Left renal pelvis (tissue), 4 donors: ENCODE results near the gene ZC3H7A. TPM values are rescaled to one million over a fixed set of nuclear protein-coding genes. Genes with fewer than 3 reads are reported as not detected.

Experiments
- DNase-seq, 4 donors: peaks; one replicate each; pipeline ENCODE4 v3.0.0-alpha.2; 2013; ENCODE audit warnings: low read depth in 4 of 4, low spot score in 3 of 4
- polyA plus RNA-seq, 4 donors: library from polyadenylated mRNA; unstranded; fragments of 120-200 nt; gene quantifications; one replicate each; pipeline ENCODE4 v1.2.1, GENCODE V29; 2013; ENCODE audit not compliant: insufficient read length in 4 of 4

ZC3H7A gene
- polyA plus RNA-seq, 4 donors: 67.6 to 100 (median 83.4) TPM

DNA sequence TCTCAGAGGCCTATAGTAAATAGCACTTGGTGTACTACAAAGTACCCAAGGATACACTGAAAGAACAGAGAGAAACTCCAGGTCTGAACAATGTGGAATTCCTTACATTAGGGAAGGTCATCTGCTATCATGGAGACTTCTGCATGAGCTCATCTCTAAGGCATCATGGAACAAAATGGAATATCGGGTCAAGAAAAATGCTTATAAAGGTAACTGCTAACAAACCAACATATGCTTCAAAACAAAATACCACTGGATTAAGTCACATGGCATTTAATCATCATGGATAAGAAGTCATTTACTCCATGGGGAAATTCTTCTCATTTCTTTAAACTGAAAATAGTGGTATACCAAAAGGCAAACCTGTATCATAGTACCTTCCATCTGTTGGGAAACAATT lies 88.6 kb downstream of the ZC3H7A start:
- DNase-seq: no peak

DNA sequence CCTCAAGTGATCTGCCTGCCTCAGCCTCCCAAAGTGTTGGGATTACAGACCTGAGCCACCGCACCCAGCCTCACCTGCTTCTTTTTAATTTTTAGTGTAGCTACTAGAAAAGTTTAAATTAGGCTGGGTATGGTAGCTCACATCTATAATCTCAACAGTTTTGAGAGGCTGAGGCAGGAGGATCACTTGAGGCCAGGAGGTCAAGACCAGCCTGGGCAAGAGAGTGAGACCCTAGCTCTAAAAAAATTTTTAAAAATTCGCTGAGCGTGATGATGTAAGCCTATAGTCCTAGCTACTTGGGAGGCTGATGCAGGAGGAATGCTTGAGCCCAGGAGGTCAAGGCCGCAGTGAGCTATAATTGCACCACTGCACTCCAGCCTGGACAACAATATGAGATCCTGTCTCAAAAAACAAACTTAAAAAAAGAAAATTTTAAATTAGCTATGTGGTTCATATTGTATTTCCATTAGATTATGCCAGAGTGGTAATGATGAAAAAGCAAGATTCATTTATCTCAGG lies 89.3 kb downstream of the ZC3H7A start:
- no peak for DNase-seq

DNA sequence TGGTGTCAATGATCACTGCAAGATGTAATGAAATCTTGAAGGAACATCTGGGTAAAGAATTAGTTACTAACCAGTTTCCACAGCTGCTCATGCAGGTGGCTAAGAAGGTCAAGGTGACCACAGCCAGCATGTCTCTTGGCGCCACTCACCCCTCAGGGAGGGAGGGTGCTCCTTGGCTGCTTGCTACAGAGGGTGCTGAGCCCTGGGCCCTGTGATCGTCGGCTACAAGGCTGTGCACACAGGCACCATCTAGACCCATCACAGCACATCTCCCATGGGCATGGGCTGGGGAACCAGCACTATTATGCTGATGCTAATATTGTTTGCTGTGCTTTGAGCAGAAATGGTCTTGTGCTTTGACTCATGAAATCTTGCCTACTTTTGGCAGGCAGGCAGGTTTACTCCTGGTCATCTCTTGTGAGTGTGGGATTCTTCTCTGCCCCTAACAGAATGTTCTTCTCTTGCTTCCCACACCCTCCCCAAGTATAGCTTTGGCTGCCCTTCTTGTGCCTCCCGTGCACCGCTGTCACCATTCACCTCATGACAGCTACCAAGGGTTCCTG lies 90.8 kb downstream of the ZC3H7A start:
- no peak for DNase-seq

DNA sequence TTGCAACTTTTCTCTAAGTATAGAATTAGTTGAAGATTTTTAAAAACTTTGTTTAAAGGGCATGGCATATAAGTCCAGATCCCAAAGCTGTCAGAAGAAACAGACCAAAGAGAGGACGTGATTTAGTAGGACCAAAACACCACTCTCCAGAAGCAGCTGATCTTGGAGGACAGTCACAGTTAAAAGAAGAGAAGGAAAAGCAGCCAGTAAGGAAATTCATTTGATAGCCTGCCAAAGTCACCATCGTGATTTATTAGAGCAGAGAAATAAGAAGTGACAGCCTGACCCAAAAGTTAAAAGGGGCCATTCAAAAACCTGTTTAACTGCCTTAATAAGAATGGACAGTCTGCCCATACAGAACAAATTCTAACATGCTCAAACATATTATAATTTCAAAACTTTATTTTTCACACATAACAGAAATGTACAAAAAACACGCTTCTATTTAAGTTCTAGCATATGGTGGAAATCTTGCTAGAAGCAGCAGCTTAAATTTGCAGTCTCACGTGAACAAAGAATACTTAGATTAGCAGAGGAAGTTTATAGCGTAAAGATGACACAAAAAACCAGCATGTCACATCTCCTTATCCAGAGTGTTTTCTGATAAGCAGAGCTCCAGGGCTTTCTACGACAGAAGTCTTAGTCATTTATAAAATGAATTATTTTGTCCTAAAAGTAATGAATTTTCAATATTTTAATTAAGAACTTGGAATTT lies 91.6 kb downstream of the ZC3H7A start:
- DNase-seq: no peak

Other genes starting within 250 kb of the ZC3H7A start
- 100 to 1,000 TPM in 3 of 4 donors, 10 to 100 TPM in 1; 86.2 to 133 (median 120) TPM for gene LITAF, start 210.3 kb downstream of the ZC3H7A start, polyA plus RNA-seq
- gene SNN, start 128.8 kb downstream of the ZC3H7A start, polyA plus RNA-seq: 10 to 100 TPM; 32.8 to 36.5 (median 33.9) TPM
- 10 to 100 TPM; 27.6 to 42.1 (median 40.2) TPM for gene TXNDC11, start 54.4 kb downstream of the ZC3H7A start, polyA plus RNA-seq
- 100 to 1,000 TPM; 206 to 271 (median 242) TPM for gene RSL1D1, start 54.3 kb upstream of the ZC3H7A start, polyA plus RNA-seq
- gene GSPT1, start 118.7 kb upstream of the ZC3H7A start, polyA plus RNA-seq: 100 to 1,000 TPM in 3 of 4 donors, 10 to 100 TPM in 1; 84.6 to 133 (median 117) TPM
- gene NPIPB2, start 144.8 kb upstream of the ZC3H7A start, polyA plus RNA-seq: 10 to 100 TPM in 2 of 4 donors, 1 to 10 TPM in 2; 1.6 to 21.2 (median 5.8) TPM
- under 1 TPM in 1 of 4 donors, not detected in 3; 0.43 TPM for gene TNFRSF17, start 168.0 kb upstream of the ZC3H7A start, polyA plus RNA-seq
- 10 to 100 TPM; 14.1 to 32.1 (median 29.4) TPM for gene SNX29, start 179.5 kb upstream of the ZC3H7A start, polyA plus RNA-seq